Measurements from ENCODE around the gene CAPZB. TPM values are rescaled to one million over a fixed set of nuclear protein-coding genes. Genes with fewer than 3 reads are reported as not detected.

Gene CAPZB
- total and polyA plus RNA-seq, 7 donors: 128 to 454 (median 214) TPM

- intact Hi-C loops (cut with DNase I): loop anchor here (5.0 kb wide), 1 partner anchor 43 kb away; no protein-coding TSS in a partner anchor
- DNase-seq: peak; percentile 87
- peak overlapping the region; percentile 85 to 98 (median 91) for H3K27ac ChIP-seq
- no peak overlapping the region for H3K4me3 ChIP-seq
- no peaks in the 10 kb centered on the region for H3K9me3 ChIP-seq
- no peaks in the 10 kb centered on the region for H3K36me3 ChIP-seq
- TF ChIP-seq POLR2AphosphoS5 (IDR thresholded peaks at IDR 0.05) (peak; percentile 26 to 73 (median 54)), EP300 (IDR thresholded peaks at IDR 0.05) (peak in 3 of 4 donors; percentile 31 to 82 (median 66)), POLR2A (IDR thresholded peaks at IDR 0.05) (no peak), CTCF (IDR thresholded peaks at IDR 0.05) (peak in 2 of 4 experiments; percentile 32 to 36)
- 79 to 82% methylated on average over 13 of the region's 13 CpGs for WGBS, 2 donors
- H3K4me1 ChIP-seq: peaks cover 5 to 100% (median 100%) of the 10 kb centered on the region in 4 donors
- no peaks in the 10 kb centered on the region for H3K27me3 ChIP-seq
Measured at GRCh38 chr1:19439464-19440171, 45.7 kb downstream of the CAPZB start.

- no peak overlapping the region for H3K4me3 ChIP-seq
- H3K36me3 ChIP-seq: no peaks in the 10 kb centered on the region
- H3K27ac ChIP-seq: peak overlapping the region; percentile 85 to 98 (median 91)
- TF ChIP-seq POLR2A (IDR thresholded peaks at IDR 0.05) (no peak), POLR2AphosphoS5 (IDR thresholded peaks at IDR 0.05) (peak in 3 of 4 donors; percentile 25 to 55 (median 49)), EP300 (IDR thresholded peaks at IDR 0.05) (no peak)
- H3K9me3 ChIP-seq: no peaks in the 10 kb centered on the region
- DNase-seq: peak; percentile 73
- peaks cover 5 to 100% (median 100%) of the 10 kb centered on the region in 4 donors for H3K4me1 ChIP-seq
- intact Hi-C loops (cut with DNase I): loop anchor here (5.0 kb wide), 1 partner anchor 44 kb away; no protein-coding TSS in a partner anchor
- WGBS, 2 donors: 71 to 80% methylated on average over 19 of the region's 19 CpGs
- H3K27me3 ChIP-seq: no peaks in the 10 kb centered on the region
Measured at GRCh38 chr1:19438516-19439195, 46.7 kb downstream of the CAPZB start.

DNA sequence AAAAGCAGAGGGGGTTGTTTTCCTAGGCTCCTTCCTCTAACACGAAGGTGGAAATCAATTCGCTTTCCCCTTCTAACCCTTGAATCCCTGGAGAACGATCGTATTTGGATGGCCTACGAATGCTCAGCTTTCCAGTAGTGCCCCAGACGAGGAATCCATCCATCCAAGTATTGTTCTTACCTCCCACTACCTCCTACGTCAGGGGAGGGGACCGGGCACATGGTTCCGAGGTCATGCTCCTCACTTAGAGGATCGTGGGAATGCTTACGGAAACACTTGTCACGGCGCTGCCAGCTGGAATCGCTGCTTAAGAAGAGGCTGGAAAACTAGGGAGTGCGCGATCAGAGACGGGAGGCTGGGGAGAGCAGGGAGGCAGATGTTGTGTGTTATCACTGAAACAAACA, 47.4 kb downstream of the CAPZB start:
- Histone ChIP-seq H3K27ac (peak overlapping the region; percentile 85 to 98 (median 91)), H3K9me3 (no peaks in the 10 kb centered on the region), H3K4me1 (peaks cover 5 to 100% (median 100%) of the 10 kb centered on the region in 4 donors), H3K27me3 (no peaks in the 10 kb centered on the region), H3K4me3 (no peak overlapping the region), H3K36me3 (no peaks in the 10 kb centered on the region)
- peak; percentile 57 to 99 (median 84) for TF ChIP-seq EP300 (IDR thresholded peaks at IDR 0.05)
- TF ChIP-seq CTCF (IDR thresholded peaks at IDR 0.05): no peak
- no peak for TF ChIP-seq POLR2A (IDR thresholded peaks at IDR 0.05)
- TF ChIP-seq POLR2AphosphoS5 (IDR thresholded peaks at IDR 0.05): peak; percentile 81 to 94 (median 82)
- intact Hi-C loops (cut with DNase I): loop anchor here (5.0 kb wide), 1 partner anchor 44 kb away; no protein-coding TSS in a partner anchor
- DNase-seq: peak; percentile 96
- WGBS, 2 donors: 74 to 82% methylated on average over 17 of the region's 17 CpGs

GRCh38 chr1:19436716-19437476, 48.4 kb downstream of the CAPZB start:
- H3K4me1 ChIP-seq: peaks cover 5 to 100% (median 99%) of the 10 kb centered on the region in 4 donors
- TF ChIP-seq EP300 (IDR thresholded peaks at IDR 0.05): peak in 1 of 4 donors; percentile 43
- TF ChIP-seq CTCF (IDR thresholded peaks at IDR 0.05): no peak
- TF ChIP-seq POLR2AphosphoS5 (IDR thresholded peaks at IDR 0.05): peak in 2 of 4 donors; percentile 39 to 64
- intact Hi-C loops (cut with DNase I): loop anchor here (5.0 kb wide), 1 partner anchor 45 kb away; no protein-coding TSS in a partner anchor
- peak overlapping the region; percentile 85 to 98 (median 91) for H3K27ac ChIP-seq
- H3K27me3 ChIP-seq: no peaks in the 10 kb centered on the region
- no peaks in the 10 kb centered on the region for H3K36me3 ChIP-seq
- DNase-seq: peak; percentile 93
- no peaks in the 10 kb centered on the region for H3K9me3 ChIP-seq
- H3K4me3 ChIP-seq: no peak overlapping the region
- WGBS, 2 donors: 23 to 51% methylated on average over 8 of the region's 8 CpGs

Measured in sigmoid colon (tissue), 7 donors.